Cerebellar cortex (tissue), 1 donor: ENCODE measurements around the gene SPSB1.
A peak's percentile ranks its signal among the peaks of the same experiment; 100 is the strongest.

Experiments
- DNase-seq: peaks from one replicate; pipeline ENCODE4 v3.0.0-alpha.2; 2015; ENCODE audit warnings: low spot score

Gene SPSB1

GRCh38 chr1:9391620-9392019 lies 98.9 kb downstream of the SPSB1 start:
- DNase-seq: no peak

- DNase-seq: no peak
Observed at GRCh38 chr1:9394010-9394409, 101.3 kb downstream of the SPSB1 start.

- no peak for DNase-seq
Observed at GRCh38 chr1:9395018-9395417, 102.3 kb downstream of the SPSB1 start.

- no peak for DNase-seq
Observed at GRCh38 chr1:9397047-9397446, 104.4 kb downstream of the SPSB1 start.

GRCh38 chr1:9397997-9398526 lies 105.4 kb downstream of the SPSB1 start:
- no peak for DNase-seq

- no peak for DNase-seq
Observed at GRCh38 chr1:9399510-9400424, 107.1 kb downstream of the SPSB1 start.

DNA sequence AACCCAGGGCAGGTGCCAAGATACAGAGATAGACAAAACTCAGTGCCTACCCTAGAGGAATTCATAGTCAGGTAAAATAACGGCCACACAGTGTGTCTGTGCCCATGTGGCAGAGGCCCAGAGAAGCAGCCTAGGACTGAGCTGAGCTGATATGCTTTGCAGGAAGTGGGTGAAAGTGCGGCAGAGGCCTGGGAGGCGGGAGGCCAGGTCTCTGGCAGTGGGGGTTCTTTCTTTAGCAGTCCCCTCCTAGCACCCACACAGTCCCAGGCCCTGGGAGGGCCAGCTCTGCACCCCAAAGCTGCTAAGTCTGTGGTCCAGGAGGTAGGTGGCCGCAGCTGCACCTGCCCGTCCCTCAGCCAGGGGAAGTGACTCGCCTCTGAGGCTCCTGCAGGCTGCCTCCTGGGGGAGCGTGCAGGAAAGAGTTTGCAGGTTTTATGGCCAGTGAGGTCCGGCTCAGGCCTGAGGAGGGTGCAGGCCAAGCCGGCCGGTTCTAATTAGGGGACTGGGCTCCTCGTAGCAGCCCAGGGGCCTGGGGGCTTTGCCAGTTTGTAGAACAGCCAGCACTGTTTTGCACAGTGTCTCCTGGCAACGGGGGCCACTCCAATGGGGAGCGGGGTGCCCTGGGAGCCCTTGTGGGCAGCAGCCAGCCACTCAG lies 107.9 kb downstream of the SPSB1 start:
- no peak for DNase-seq

DNA sequence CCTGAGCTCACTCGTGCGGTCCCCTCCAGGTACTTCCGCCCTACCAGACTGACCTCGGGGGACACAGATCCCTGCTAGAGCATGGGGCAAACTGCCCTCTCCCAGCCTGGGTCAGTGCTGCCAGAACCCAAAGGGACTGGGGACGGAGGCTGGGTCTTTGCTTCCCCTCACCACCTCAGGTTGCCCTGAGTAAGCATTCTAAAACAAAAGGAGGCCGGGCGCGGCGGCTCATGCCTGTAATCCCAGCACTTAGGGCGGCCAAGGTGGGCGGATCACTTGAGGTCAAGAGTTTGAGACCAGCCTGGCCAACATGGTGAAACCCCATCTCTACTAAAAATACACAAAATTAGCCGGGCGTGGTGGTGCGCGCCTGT lies 108.4 kb downstream of the SPSB1 start:
- DNase-seq: no peak

- DNase-seq: no peak
Observed at GRCh38 chr1:9402256-9402616, 109.5 kb downstream of the SPSB1 start.

GRCh38 chr1:9402717-9403225 lies 110.1 kb downstream of the SPSB1 start:
- DNase-seq: no peak

DNA sequence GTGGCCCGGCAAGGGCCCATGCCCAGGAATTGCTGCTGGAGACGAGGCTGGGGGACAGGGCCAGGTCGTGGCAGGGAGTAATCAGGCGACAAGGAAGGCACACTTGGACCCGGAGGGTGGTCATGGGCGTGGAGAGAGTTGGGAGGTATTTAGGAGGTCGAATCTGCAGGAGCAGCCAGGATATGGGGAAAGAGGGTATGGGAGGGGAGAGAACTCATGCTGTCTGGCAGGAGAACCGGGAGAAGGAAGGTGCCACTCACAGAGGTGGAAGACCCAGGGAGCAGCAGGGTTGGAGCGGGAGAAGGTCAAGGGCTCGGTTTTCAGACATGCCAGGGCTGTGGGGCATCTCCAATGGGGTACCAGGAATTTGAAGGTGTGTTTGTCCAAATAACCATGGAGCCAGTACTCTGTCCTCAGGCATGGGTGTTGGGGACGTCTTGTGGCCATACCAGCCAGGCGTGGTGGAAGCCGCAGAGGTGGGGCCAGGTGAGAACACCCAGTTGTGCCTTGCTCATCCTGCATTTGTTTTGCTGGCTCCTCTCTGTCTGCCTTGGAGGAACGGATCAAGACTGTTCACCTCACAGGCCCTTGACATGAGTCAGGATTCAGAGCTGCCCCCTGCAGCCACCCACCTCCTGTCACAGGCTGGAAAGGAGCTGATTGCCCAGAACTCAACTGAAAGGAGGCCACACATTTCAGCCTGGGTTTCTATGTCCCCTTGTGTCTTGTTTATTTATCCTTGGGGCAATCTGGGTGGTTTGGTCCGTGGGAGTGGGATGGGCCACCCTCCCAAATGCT lies 111.6 kb downstream of the SPSB1 start:
- DNase-seq: peak; percentile 30

GRCh38 chr1:9406111-9406510 lies 113.4 kb downstream of the SPSB1 start:
- DNase-seq: no peak

DNA sequence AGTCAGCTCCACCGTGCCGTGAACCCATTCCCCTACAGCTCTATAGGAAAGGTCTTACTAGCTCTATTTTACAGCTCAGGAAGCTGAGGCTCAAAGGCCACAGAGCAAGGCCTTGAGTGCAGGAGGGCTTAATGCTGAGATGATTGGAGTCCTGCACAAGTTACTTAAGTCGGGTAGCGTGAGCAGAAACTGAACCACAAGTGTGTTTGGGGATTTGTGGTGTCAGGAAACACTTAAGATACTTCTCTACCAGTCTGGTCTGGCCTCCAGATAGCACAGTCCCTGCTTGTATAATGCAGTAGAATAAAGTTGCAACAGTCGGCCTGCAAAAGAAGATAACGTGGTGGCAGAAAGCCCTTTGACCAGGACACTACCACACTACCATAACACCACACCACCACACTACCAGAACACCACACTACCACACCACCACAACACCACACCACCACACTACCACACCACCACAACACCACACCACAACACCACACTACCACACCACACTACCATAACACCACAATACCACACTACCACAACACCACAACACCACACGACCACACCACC lies 118.1 kb downstream of the SPSB1 start:
- peak; percentile 70 for DNase-seq

GRCh38 chr1:9413071-9413876 lies 120.6 kb downstream of the SPSB1 start:
- no peak for DNase-seq

- no peak for DNase-seq
Observed at GRCh38 chr1:9413877-9414213, 121.2 kb downstream of the SPSB1 start.

- no peak for DNase-seq
Observed at GRCh38 chr1:9416506-9416905, 123.8 kb downstream of the SPSB1 start.

GRCh38 chr1:9416918-9417500 lies 124.3 kb downstream of the SPSB1 start:
- DNase-seq: no peak

GRCh38 chr1:9417695-9418094 lies 125.0 kb downstream of the SPSB1 start:
- no peak for DNase-seq

- no peak for DNase-seq
Observed at GRCh38 chr1:9418851-9419250, 126.2 kb downstream of the SPSB1 start.
